GM12878 (cell line): ENCODE results near the gene ARHGAP27. TPM values are rescaled to one million over a fixed set of nuclear protein-coding genes. Genes with fewer than 3 reads are reported as not detected.

ENCODE experiments used
- ATAC-seq: fragments of 200-7000 bp; cut with Tn5 transposase; 3 replicates; pipeline ENCODE4 v1.9.1; 2020; ENCODE audit warnings: mild to moderate bottlenecking, moderate library complexity
- BruUV-seq: library from RNA; stranded (reverse); fragments of 400-500 nt; replicated peaks from 2 replicates; lab custom pipeline; 2021; lab: Mats Ljungman, UMichigan
- CTCF ChIA-PET: fragments of 300-600 bp; sonication (Branson Sonifier 250); formaldehyde crosslinking; extraction: SDS; loops from one replicate; lab custom pipeline; 2021; ENCODE audit warnings: inconsistent platforms; lab: Yijun Ruan, JAX
- POLR2A ChIA-PET: fragments of 350-600 bp; formaldehyde crosslinking; extraction: SDS; loops from one replicate; lab custom pipeline; 2021; ENCODE audit warnings: inconsistent platforms; lab: Charles Lee
- RAD21 ChIA-PET: fragments of 300-600 bp; sonication (Branson Sonifier 250); formaldehyde crosslinking; loops from one replicate; lab custom pipeline; 2023; ENCODE audit warnings: antibody characterized with exemption; ENCODE audit not compliant: unreplicated experiment; lab: Charles Lee
- SMC1A ChIA-PET: fragments of 300-600 bp; sonication (Branson Sonifier 250); formaldehyde crosslinking; loops from one replicate; lab custom pipeline; 2023; ENCODE audit not compliant: unreplicated experiment, uncharacterized antibody; lab: Charles Lee
- DNase-seq: peaks from one replicate; pipeline ENCODE4 v3.0.0-alpha.2; 2011; ENCODE audit warnings: low read depth, low spot score
- FAIRE-seq: peaks from 3 replicates; lab custom pipeline; 2011; peaks lifted over from hg19 to GRCh38; lab: Jason Lieb, UNC
- H2AFZ ChIP-seq: 2 replicates; pipeline ENCODE4 v1.6.0; 2011; ENCODE audit warnings: low read depth, low read length, control low read depth; ENCODE audit not compliant: control insufficient read depth
- H3K27ac ChIP-seq: 2 replicates; pipeline ENCODE4 v1.5.1; 2011; ENCODE audit warnings: control low read depth; ENCODE audit not compliant: control insufficient read depth, insufficient read depth
- H3K27me3 ChIP-seq, 2 experiments: replicated peaks in 1 of 2; 2 replicates each; pipeline versions ENCODE4 v1.6.0 to v1.6.1; 2011; ENCODE audit warnings: low read length in 1 of 2; ENCODE audit not compliant: control insufficient read depth in 2 of 2, insufficient read depth in 2 of 2
- H3K36me3 ChIP-seq, 2 experiments: 2 replicates each; pipeline ENCODE4 v1.5.1; 2011; ENCODE audit warnings: low read length in 1 of 2; ENCODE audit not compliant: control insufficient read depth in 2 of 2, insufficient read depth in 2 of 2
- H3K4me1 ChIP-seq: 2 replicates; pipeline ENCODE4 v1.6.1; 2011; ENCODE audit warnings: mild to moderate bottlenecking, low read length, moderate library complexity, mixed read lengths; ENCODE audit not compliant: control insufficient read depth, insufficient read depth
- H3K4me2 ChIP-seq: 2 replicates; pipeline ENCODE4 v1.6.0; 2011; ENCODE audit warnings: control low read depth; ENCODE audit not compliant: control insufficient read depth, insufficient read depth
- H3K4me3 ChIP-seq: fragments of 200-600 bp; sonication (generic); 2 replicates; pipeline ENCODE4 v1.5.1; 2016
- H3K79me2 ChIP-seq: 2 replicates; pipeline ENCODE4 v1.6.0; 2011; ENCODE audit warnings: low read length; ENCODE audit not compliant: control insufficient read depth, insufficient read depth
- H3K9ac ChIP-seq: 2 replicates; pipeline ENCODE4 v1.8.0; 2011; ENCODE audit warnings: low read length, control low read depth, mixed read lengths; ENCODE audit not compliant: control insufficient read depth, insufficient read depth
- H3K9me3 ChIP-seq: replicated peaks from 3 replicates; pipeline ENCODE4 v1.5.1; 2011; ENCODE audit warnings: mild to moderate bottlenecking, low read length; ENCODE audit not compliant: control insufficient read depth, insufficient read depth
- H4K20me1 ChIP-seq: 2 replicates; pipeline ENCODE4 v1.6.0; 2011; ENCODE audit not compliant: control insufficient read depth, insufficient read depth
- HDGF ChIP-seq: fragments of 450-650 bp; IDR thresholded peaks from 2 replicates; pipeline ENCODE4 v1.6.1; 2016; ENCODE audit warnings: antibody characterized with exemption
- IKZF2 ChIP-seq, 2 experiments: fragments of 450-650 bp; IDR thresholded peaks; 2 replicates each; pipeline ENCODE4 v1.6.1; 2017; ENCODE audit warnings: mild to moderate bottlenecking in 2 of 2, moderate library complexity in 2 of 2
- LARP7 ChIP-seq: fragments of 450-650 bp; IDR thresholded peaks from 2 replicates; pipeline ENCODE4 v1.6.1; 2017; ENCODE audit warnings: mild to moderate bottlenecking
- PBX3 ChIP-seq: IDR thresholded peaks from 2 replicates; pipeline ENCODE4 v1.6.1; 2011; ENCODE audit warnings: mild to moderate bottlenecking, low read depth, low read length, moderate library complexity; ENCODE audit not compliant: insufficient replicate concordance
- STAT1 ChIP-seq: fragments of 450-650 bp; conservative IDR thresholded peaks from 2 replicates; pipeline ENCODE4 v1.6.1; 2014; ENCODE audit warnings: antibody characterized with exemption, mild to moderate bottlenecking
- WGBS: methylation state at CpG from one replicate; pipeline ENCODE4 v1.1.6; 2016; ENCODE audit warnings: low lambda C conversion rate; ENCODE audit not compliant: insufficient replicate concordance, insufficient coverage; ENCODE audit errors: missing lambda C conversion rate; 5-methylcytosine and 5-hydroxymethylcytosine counted together
- in situ Hi-C: fragments of 300-500 bp; cut with MboI; formaldehyde crosslinking; loops from 9 replicates; pipeline ENCODE4 v1.14.3; 2018; ENCODE audit warnings: mixed read lengths
- intact Hi-C: fragments of 100-400 bp; cut with micrococcal nuclease; formaldehyde crosslinking; loops from one replicate; pipeline ENCODE4 v1.14.2; 2022; ENCODE audit not compliant: unreplicated experiment
- polyA plus RNA-seq, 11 experiments: library from polyadenylated mRNA; depleted of rRNA in 4 of 11; unstranded in 6 of 11; stranded (reverse) in 5 of 11; fragments of >200 nt; fragmentation: Nextera tagmentation in 4 of 11; fragmentation: Illumina TruSeq in 1 of 11; extraction: Ambion mirVana in 4 of 11; extraction: Trizol in 1 of 11; gene quantifications; 1 replicate in 1 of 11; 2 replicates in 10 of 11; pipeline versions ENCODE4 v1.2.1 to v1.2.3, GENCODE V29; 2011 to 2016; ENCODE audit warnings: inconsistent platforms in 2 of 11, missing spikeins in 2 of 11, low read depth in 1 of 11
- total RNA-seq, 4 experiments: library from RNA; depleted of rRNA in 3 of 4; stranded (reverse); fragments of >200 nt in 3 of 4; fragmentation: Illumina TruSeq in 1 of 4; extraction: Trizol in 1 of 4; gene quantifications; 2 replicates each; pipeline versions ENCODE4 v1.2.1 to v1.2.3, GENCODE V29; 2013 to 2021

ARHGAP27 gene
- total and polyA plus RNA-seq, 10 of the 15 experiments (the other 5 are each of a cell fraction or from before 2014, with no cell fraction given) = 0.64 to 45.7 (median 17.7) TPM

GRCh38 chr17:45357364-45357997 is 75.2 kb downstream of the ARHGAP27 start (continued):
- TF ChIP-seq PBX3 = no peak
- peak in 1 of 2 experiments; percentile 56; a peak in 1 of 4 replicates for TF ChIP-seq IKZF2 (IDR thresholded peaks at IDR 0.05)
- no peak for TF ChIP-seq STAT1
- TF ChIP-seq, all 136 proteins: peak for 45

- intact Hi-C loops (no loop called here), in situ Hi-C loops (no loop called here)
- ATAC-seq = no peak
- peaks cover 26% of the 10 kb centered on the region for H3K4me1 ChIP-seq
- no peak overlapping the region for H3K4me3 ChIP-seq
- H3K4me2 ChIP-seq = no peak overlapping the region
- POLR2A ChIA-PET = interaction anchor here (0.9 to 1.5 kb wide), 2 partner anchors 15 to 43 kb away, joined by 3 read pairs; no protein-coding TSS in a partner anchor
- H3K36me3 ChIP-seq = no peaks in the 10 kb centered on the region
- no peak overlapping the region for H3K9ac ChIP-seq
- no peak for DNase-seq
- RAD21 ChIA-PET = interaction anchor here (0.6 to 1.7 kb wide), 3 partner anchors 38 to 43 kb away, joined by 3 to 7 read pairs (median 4); partner anchors contain the start of gene MAP3K14
- TF ChIP-seq HDGF (0 out of 2 replicates have a peak, but pooled peaks have one; percentile 74), LARP7 (no peak)
- TF ChIP-seq, all 136 proteins: peak for 1
- no peak for FAIRE-seq
- WGBS = 50% methylated on average over 2 of the region's 2 CpGs
- Histone ChIP-seq H3K79me2 (no peaks in the 10 kb centered on the region), H3K27me3 (no peaks in the 10 kb centered on the region), H3K9me3 (peaks cover 5% of the 10 kb centered on the region), H3K27ac (no peak overlapping the region), H4K20me1 (no peaks in the 10 kb centered on the region), H2AFZ (no peak overlapping the region)
- ChIA-PET SMC1A (interaction anchor here (0.7 to 1.9 kb wide), 4 partner anchors 21 to 62 kb away, joined by 3 to 5 read pairs (median 4); no protein-coding TSS in a partner anchor), CTCF (interaction anchor here (1.0 to 1.2 kb wide), 3 partner anchors 18 to 78 kb away, joined by 3 to 6 read pairs (median 4); no protein-coding TSS in a partner anchor)
- BruUV-seq = no TSS peak
These were observed 77.6 kb downstream of the ARHGAP27 start for GRCh38 chr17:45355087-45355486.
